GM21423 (cell line): ENCODE data around the gene CASKIN2.

Experiments used
- ATAC-seq: cut with Tn5 transposase; IDR thresholded peaks from one replicate; pipeline ENCODE4 v1.9.1; 2021; ENCODE audit warnings: mild to moderate bottlenecking, moderate library complexity; ENCODE audit not compliant: unreplicated experiment

Gene CASKIN2

DNA sequence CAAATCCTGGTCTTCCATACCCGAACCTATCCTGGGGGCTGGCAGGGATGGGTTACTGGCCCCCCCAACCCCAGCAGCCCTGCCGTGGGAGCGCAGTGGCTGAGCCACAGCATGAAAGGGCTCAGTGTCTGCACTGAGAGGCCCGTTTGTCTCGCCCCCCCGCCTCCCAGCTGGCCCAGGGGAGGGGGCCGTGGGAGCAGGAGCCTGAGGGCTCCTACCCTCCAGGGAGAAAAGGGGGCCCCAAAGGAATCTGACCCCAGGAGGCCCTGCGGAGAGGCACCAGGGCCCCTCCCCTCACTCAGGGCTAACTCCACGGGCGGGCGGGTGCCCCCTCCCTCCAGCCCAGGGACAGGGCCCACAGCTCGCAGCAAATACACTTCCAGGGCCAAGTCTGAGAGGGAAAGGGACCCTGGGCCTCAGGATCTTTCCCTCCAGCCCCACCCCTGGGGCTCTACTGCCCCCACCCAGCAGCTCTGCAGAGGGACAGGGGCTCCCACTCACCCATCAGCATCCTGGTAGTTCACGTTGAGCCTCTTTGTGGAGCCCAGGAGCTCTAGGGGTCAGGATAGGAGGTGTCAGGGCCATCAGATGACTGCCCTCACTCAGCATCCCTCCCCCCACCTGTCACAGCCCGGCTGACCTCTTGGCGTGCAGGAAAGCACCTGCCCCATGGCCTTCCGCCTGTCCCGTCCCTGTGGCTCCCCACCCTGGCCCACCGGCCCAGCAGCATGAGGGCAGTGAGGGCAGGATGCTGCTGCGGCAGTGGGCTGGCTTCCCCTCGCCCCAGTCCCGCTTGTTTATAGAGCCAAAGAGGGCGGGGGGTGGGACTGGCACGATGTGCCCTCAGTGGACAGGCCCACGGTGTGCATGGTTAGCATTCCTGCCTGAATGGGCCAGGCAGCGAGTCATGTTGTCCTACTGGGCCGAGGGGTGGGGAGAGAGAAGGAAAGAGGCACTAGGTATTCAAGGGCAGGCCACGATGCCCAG, 7.3 kb downstream of the CASKIN2 start:
- ATAC-seq: no peak

- no peak for ATAC-seq
Measured at GRCh38 chr17:75506888-75507287, 8.4 kb downstream of the CASKIN2 start.

GRCh38 chr17:75506134-75506533, 9.2 kb downstream of the CASKIN2 start:
- ATAC-seq: no peak

DNA sequence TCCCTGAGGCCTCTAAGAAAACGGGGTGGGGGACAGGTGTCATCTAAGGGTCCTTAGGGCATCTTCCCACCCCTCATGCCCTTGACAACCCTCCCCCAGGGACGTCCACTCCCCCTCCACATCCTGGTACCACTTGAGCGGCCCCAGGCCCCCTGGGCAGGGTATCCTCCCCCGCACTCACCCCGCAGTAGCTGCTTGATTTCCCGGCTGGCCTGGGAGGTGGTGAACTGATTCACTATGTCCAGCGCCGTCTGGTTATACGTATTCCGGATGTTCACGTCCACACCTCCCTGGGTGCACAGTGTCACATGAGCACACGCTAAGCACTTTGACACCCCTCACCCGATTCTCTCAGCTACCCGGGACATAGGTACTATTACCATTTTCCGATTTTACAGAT, 9.7 kb downstream of the CASKIN2 start:
- no peak for ATAC-seq

- no peak for ATAC-seq
Measured at GRCh38 chr17:75505152-75505409, 10.3 kb downstream of the CASKIN2 start.

- ATAC-seq: no peak
Measured at GRCh38 chr17:75504347-75505151, 10.8 kb downstream of the CASKIN2 start.

GRCh38 chr17:75503976-75504346, 11.4 kb downstream of the CASKIN2 start:
- no peak for ATAC-seq

DNA sequence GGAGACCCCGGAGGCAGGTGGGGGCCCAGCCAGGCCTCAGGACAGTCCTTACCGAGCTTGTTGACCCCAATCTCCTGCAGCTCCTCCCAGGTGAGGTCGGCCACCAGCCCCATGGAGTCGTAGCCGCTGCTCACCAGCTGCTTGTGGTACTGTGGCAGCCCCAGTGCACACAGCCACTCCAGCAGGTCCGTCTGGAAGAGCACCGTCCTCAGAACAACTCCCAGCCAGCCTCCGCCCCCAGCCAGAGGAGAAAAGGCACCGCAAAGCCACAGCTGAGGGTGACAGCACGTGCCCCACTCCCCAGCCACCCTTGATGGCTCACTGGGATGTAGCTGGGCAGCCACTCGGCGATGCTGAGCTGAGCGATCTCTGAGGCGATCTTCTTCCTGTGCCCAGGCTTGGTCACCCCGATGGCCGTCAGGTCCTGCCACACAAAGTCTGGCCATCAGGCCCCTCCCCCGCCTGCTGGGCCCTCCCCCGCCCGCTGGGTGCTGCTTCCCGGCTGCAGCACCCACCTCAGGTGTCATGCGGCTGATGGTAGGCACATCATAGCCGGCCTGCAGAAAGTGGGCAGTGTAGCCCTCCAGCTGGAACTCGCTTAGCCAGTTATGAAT, 11.9 kb downstream of the CASKIN2 start:
- ATAC-seq: no peak

- no peak for ATAC-seq
Measured at GRCh38 chr17:75502721-75503329, 12.5 kb downstream of the CASKIN2 start.

GRCh38 chr17:75502072-75502720, 13.1 kb downstream of the CASKIN2 start:
- no peak for ATAC-seq

- no peak for ATAC-seq
Measured at GRCh38 chr17:75501378-75502071, 13.8 kb downstream of the CASKIN2 start.

DNA sequence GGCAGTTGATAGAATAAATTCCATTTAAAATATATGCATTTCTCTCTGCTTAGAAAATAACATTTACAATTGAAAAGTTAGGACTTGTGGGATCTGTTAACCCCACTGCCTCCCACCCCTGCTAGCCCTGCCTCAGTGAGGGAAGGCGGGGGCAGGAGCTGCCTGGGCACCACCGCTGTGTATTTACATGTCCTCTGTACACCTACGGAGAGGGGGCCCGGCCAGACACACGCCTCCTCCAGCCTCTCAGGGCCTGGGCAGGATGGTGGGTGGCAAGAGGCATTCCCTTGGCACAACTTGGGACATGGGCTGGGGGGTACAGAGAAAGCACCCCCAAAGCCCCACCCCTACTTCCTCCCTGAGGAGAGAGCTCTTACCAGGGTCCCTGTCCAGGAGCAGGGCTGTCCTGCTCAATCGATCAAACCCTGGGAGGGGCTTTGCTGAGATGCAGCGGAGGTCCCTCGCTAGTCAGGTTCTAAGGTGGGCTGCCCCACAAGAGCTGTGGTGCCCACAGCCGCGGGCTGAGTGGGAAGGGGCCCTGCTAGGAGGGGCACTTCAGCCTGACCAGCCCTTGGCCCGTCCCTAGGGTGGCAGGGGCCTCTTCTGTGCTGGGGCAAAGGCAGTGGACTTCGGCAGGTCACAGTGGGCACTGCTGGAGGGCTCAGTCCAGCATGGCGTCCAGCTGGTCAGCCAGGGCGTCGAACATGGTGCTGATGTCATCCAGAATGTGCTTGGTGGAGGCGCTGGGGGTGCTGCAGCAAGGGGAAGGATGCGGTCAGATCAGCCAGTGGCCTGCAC, 14.7 kb downstream of the CASKIN2 start:
- no peak for ATAC-seq

GRCh38 chr17:75499313-75500022, 15.9 kb downstream of the CASKIN2 start:
- ATAC-seq: no peak

DNA sequence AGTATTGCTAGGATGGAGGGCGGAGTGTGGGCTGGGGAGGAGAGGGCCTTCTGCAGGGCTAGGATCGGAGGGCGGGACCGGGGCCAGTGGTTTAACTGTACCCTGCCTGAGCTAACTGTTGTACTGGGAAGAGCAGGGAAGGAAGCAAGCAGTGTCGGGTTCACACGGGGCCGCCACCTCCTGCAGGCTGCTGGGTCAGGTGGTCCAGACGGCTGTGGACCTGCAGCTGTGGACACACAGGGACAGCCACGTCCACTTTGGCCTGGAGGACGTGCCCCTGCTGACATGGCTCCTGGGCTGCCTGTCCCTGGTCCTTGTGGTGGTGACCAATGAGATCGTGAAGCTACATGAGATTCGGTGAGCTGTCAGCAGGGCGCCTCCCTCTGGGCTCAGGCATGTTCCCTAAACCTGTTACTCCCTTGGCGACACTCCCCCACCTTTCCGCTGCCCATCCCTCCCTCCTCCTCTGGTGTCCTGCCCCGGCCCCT, 16.6 kb downstream of the CASKIN2 start:
- no peak for ATAC-seq

- ATAC-seq: no peak
Measured at GRCh38 chr17:75498039-75498725, 17.2 kb downstream of the CASKIN2 start.

- no peak for ATAC-seq
Measured at GRCh38 chr17:75496005-75496404, 19.3 kb downstream of the CASKIN2 start.

DNA sequence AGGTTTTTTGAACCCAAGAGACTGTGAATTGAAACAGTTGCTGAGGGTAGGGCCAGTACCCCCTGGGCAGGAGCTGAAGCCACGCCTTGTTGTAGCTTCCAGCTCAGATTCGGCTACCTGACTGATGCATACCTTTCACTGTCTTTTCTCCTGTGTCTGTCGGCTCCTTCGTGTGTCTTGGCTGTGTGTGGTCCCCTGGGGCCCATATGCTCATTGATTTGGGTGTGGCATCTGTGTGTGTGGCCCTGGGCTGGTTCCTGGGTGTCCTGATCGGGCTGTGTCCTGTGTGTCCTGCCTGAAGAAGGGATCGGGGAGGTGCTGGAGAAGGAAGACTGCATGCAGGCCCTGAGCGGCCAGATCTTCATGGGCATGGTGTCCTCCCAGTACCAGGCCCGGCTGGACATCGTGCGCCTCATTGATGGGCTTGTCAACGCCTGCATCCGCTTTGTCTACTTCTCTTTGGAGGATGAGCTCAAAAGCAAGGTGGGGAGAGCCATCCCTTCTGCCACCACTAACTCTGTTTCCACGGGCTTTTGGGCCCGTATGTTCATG, 20.9 kb downstream of the CASKIN2 start:
- no peak for ATAC-seq
